Dedifferentiated amniotic fluid mesenchymal stem cell (primary cell): ENCODE results near the gene ELF1.
"Not testable (repeated sequence)": the region's sequence is repeated elsewhere in the genome, so short reads cannot be mapped to it uniquely, and the experiment has no call there.

Experiments
- DNase-seq: peaks from one replicate; pipeline ENCODE4 v3.0.0-alpha.2; 2016; ENCODE audit errors: extremely low spot score

ELF1 gene

GRCh38 chr13:40940841-40941240, 78.3 kb downstream of the ELF1 start:
- DNase-seq: no peak

GRCh38 chr13:40933508-40934204, 85.5 kb downstream of the ELF1 start:
- no peak for DNase-seq

- DNase-seq: no peak
These were observed 86.9 kb downstream of the ELF1 start for GRCh38 chr13:40932252-40932651.

GRCh38 chr13:40931719-40932118, 87.4 kb downstream of the ELF1 start:
- DNase-seq: no peak

GRCh38 chr13:40929883-40930282, 89.2 kb downstream of the ELF1 start:
- not testable (repeated sequence) for DNase-seq

- no peak for DNase-seq
These were observed 90.1 kb downstream of the ELF1 start for GRCh38 chr13:40928980-40929379.

GRCh38 chr13:40927929-40928328, 91.2 kb downstream of the ELF1 start:
- DNase-seq: no peak

- DNase-seq: no peak
These were observed 95.2 kb downstream of the ELF1 start for GRCh38 chr13:40923867-40924266.

GRCh38 chr13:40922437-40923040, 96.6 kb downstream of the ELF1 start:
- no peak for DNase-seq

- no peak for DNase-seq
These were observed 98.3 kb downstream of the ELF1 start for GRCh38 chr13:40920826-40921225.

GRCh38 chr13:40919901-40920300, 99.2 kb downstream of the ELF1 start:
- not testable (repeated sequence) for DNase-seq

GRCh38 chr13:40916207-40916998, 102.7 kb downstream of the ELF1 start:
- no peak for DNase-seq

GRCh38 chr13:40914863-40915262, 104.3 kb downstream of the ELF1 start:
- DNase-seq: not testable (repeated sequence)

GRCh38 chr13:40911341-40911740, 107.8 kb downstream of the ELF1 start:
- no peak for DNase-seq

- DNase-seq: no peak
These were observed 108.6 kb downstream of the ELF1 start for GRCh38 chr13:40910324-40911050.

- not testable (repeated sequence) for DNase-seq
These were observed 109.4 kb downstream of the ELF1 start for GRCh38 chr13:40909541-40910200.

GRCh38 chr13:40908546-40908945, 110.6 kb downstream of the ELF1 start:
- no peak for DNase-seq

- not testable (repeated sequence) for DNase-seq
These were observed 118.1 kb downstream of the ELF1 start for GRCh38 chr13:40901032-40901431.

- not testable (repeated sequence) for DNase-seq
These were observed 118.5 kb downstream of the ELF1 start for GRCh38 chr13:40900568-40900967.

- DNase-seq: no peak
These were observed 122.1 kb downstream of the ELF1 start for GRCh38 chr13:40897053-40897452.
